Embryonic facial prominence (tissue), 1 donor: ENCODE data around the gene IL24.
"Not testable (repeated sequence)": the region's sequence is repeated elsewhere in the genome, so short reads cannot be mapped to it uniquely, and the experiment has no call there.

Source experiments
- DNase-seq: peaks from one replicate; pipeline ENCODE4 v3.0.0-alpha.2; 2016; ENCODE audit errors: extremely low spot score

The IL24 gene, protein sequence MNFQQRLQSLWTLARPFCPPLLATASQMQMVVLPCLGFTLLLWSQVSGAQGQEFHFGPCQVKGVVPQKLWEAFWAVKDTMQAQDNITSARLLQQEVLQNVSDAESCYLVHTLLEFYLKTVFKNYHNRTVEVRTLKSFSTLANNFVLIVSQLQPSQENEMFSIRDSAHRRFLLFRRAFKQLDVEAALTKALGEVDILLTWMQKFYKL

DNA sequence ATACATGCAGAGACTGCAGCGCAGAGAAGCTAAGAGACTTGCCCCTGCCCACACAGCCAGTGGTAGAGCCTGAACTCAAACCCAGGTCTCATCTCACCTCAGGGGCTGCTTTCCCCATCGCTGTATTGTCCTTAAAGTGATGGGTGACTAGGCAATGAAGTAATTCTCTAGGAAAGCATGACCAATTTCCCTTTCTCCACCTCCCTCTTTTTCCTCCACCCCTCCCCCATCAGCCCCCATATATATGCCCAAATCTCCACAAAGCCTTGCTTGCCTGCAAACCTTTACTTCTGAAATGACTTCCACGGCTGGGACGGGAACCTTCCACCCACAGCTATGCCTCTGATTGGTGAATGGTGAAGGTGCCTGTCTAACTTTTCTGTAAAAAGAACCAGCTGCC, at the start of gene IL24:
TSS of gene IL24 (plus strand) at position 269 of the 400 bp plus-strand sequence. CDS start 390 bp downstream, outside the sequence.
- no peak for DNase-seq

DNA sequence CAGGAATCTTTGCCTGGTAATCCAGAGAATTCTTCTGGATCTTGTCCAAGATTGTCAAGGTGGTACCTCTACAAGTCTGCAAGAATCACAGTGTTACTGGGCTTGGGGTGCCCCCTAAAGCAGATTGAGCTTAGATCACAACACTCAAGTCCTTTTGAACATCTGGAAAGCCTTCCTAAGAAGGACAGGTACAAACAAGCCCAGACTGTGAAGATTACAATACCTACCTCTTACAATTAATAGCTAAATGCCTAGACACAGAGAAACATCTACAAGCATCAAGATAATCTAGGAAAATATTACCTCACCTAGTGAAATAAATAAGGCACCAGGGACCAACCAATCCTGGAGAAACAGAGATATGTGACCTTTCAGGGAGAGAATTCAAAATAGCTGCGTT, 49.3 kb upstream of the IL24 start:
- no peak for DNase-seq

DNA sequence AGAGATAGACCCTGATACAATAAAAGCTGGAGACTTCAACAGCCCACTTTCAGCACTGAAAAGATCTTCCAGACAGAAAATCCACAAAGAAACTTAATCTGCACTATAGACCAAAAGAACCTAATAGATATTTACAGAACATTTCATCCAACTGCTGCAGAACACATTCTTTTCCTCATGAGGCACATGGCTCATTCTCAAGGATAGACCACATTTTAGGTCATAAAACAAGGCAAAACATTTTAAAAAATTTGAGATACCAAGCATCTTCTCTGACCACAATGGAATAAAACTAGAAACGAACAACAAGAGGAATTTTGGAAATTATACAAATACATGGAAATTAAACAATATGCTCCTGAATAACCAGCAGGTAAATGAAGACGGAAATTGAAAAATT, 46.8 kb upstream of the IL24 start:
- no peak for DNase-seq

DNA sequence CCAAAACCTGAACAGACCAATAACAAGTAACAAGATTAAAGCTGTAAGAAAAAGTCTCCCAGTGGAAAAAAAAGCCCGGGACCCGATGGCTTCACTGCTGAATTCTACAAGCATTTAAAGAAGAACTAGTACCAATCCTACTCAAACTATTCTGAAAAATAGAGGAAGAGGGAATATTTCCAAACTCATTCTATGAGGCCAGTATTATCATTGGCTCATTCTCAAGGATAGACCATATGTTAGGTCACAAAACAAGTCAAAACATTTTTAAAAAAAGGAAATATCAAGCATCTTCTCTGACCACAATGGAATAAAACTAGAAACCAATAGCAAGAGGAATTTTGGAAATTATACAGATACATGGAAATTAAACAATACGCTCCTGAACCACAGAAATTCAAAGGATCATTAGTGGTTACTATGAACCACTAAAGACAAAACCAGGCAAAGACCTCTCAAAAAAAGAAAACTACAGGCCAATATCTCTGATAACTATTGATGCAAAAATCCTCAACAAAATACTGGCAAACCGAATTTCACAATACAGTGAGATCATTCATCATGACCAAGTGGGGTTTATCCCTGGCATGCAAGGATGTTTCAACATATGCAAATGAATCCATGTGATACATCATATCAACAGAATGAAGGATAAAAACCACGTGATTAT, 45.8 kb upstream of the IL24 start:
- DNase-seq, result no peak

DNA sequence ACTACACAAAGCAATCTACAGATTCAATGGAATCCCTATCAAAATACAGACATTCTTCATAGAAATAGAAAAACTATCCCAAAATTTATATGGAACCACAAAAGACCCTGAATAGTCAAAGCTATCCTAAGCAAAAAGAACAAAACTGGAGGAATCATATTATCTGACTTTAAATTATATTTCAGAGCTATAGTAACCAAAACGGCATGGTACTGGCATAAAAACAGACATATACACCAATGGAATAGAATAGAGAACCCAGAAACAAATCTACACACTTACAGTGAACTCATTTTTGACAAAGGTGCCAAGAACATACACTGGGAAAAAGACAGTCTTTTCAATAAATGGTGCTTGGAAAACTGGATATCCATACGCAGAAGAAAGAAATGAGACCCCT, 44.6 kb upstream of the IL24 start:
- not testable (repeated sequence) for DNase-seq

DNA sequence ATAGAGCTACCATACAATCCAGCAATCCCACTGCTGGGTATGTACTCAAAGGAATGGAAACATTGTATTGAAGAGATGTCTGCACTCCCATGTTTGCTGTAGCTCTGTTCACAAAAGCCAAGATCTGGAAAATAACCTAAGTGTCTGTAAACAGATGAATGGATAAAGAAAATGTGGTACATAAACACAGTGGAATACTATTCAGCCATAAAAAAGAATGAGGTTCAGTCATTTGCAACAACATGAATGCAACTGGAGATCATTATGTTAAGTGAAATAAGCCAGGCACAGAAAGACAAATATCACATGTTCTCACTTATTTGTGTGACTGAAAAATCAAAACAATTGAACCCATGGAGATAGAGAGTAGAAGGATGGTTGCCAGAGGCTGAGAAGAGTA, 43.5 kb upstream of the IL24 start:
- DNase-seq, result not testable (repeated sequence)

DNA sequence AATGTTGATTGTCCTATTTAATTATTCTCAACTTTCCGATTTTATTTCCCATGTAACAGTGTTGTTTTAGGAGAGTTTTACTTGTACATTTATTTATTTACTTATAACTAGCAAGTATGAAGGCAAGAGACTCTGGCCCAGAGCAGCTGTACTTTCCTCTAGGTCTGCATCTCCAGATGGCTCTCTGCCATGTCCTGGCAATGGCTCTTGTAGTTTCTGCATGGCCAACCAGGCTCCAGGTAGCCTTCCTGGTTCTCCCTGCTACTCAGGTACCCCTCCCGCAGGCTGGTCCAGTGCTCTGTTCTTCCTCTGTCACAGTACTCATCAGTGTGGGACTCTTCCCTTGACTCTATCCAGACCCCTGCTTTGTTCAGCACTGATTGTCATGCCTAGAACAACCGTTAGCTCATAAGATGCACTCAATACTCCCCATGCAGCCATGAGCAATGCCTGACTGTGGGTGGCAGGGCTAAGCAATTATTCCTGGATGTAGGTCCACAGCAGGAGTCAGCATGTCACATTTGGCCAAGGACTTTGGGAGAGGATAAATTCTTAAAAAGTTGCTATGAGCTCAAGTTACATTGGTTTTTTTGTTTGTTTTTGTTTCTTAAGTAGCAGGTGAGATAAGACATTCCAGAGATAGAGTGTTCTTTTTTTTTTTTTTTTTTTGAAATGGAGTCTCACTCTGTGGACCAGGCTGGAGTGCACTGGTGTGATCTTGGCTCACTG, 42.7 kb upstream of the IL24 start:
- no peak for DNase-seq

DNA sequence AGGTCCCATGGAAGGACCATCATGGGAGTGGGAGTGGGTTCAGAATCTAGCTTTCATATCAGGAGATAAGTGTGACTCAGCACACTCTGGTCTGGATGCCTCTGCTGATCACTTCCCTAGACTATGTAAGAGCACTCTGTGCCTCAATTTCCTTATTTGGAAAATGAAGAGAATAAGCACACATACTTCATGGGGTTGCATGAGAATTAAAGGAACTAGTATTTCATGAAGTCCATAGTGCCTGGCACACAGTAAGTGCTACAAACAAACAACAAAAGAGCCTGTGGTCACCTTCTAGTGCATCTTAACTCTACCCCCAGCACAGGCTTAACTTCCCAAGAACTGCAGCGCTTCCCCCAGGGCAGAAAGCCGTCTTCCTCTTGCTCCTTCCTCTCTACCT, 41.4 kb upstream of the IL24 start:
- no peak for DNase-seq

DNA sequence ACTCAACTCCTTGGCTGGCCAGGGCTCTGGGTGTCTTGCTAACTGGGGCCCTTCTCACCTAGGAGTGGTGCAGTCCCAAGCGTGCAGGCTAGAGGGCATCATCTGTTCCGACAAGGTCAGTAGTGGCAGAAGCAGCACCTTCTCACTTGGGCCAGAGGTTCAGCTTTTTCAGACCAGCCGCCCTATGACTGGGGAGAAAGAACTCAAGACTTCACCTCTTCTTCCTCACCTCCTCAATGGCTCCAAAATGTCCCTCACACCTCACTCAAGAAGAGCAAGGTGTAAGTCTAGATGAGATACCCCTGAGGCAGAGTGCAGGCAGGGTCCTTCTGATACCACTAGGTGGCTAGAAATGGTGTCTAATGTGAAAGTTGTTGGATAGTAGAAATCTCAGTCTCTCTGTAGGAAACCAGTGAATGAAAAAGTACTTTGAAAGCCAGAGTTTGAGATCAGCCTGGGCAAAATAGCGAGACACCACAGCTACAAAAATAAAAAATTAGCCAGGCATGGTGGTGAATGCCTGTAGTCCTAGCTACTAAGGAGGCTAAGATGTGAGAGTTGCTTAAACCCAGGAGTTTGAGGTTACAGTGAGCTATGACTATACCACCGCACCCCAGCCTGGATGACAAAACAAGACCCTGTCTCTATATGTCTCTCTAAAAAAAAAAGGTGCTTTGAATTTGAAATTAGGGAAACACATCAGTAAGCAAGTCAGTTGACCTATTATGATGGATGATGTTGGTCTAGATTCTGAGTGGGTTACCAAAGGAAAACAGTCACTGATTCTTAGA, 40.4 kb upstream of the IL24 start:
- DNase-seq, result no peak

DNA sequence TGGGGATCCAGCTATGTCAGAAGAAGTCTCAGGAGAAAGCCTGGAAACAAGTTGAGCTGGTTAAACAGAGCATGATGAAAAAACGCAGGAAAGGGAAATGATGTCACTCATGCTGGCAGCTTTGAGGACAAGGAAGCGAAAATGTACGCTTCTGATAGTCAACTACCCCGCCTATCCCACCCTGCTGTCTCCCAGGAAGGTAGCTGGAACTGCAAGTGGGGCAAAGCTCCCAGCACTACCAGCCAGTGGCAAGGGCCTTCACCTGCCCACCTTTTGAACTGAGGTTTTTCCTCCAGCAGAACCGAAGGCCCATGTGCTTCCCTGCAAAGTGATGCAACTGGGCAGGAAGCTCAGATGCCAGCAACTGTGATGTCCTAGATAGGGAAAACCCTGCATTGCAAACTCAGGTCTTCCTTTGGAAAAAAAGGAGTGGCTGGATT, 38.1 kb upstream of the IL24 start:
- DNase-seq, result no peak

DNA sequence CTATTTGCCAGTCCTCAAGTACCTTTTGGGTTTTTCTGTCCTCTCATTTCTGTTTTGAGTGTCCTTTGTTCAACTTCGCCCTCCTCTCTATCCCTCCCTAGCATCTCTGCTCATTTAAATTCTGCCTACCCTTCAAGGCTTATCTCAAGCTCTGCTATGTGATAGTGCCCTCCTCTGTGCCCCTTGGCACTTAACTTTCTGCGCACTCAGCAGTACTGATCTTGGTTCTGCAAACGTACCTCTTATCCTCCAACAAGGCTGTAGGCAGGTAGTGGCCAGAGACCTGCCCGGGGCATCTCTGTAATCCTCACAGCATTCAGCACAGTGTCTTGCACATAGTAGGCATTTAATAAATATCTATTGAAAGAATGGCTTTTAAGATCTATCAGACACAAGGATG, 37.1 kb upstream of the IL24 start:
- no peak for DNase-seq

DNA sequence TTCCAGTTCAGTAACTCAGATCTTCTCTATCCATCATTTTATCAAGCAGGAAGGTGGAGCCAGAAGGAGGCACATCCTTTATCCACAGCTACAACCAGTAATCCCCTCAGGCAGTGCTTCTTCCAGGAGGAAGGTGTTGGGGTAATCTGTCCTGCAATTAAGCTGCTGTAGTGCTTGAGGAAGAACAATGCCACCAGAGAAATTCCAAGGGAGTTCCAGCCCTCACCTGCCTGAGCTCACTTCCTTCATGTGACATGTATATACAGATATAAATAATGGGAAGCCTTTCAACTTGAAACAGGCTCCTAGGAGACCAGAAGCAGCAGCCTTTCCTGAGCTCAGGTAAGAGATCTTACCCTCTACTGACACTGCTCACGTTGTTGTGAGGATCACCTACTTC, 34.0 kb upstream of the IL24 start:
- no peak for DNase-seq

DNA sequence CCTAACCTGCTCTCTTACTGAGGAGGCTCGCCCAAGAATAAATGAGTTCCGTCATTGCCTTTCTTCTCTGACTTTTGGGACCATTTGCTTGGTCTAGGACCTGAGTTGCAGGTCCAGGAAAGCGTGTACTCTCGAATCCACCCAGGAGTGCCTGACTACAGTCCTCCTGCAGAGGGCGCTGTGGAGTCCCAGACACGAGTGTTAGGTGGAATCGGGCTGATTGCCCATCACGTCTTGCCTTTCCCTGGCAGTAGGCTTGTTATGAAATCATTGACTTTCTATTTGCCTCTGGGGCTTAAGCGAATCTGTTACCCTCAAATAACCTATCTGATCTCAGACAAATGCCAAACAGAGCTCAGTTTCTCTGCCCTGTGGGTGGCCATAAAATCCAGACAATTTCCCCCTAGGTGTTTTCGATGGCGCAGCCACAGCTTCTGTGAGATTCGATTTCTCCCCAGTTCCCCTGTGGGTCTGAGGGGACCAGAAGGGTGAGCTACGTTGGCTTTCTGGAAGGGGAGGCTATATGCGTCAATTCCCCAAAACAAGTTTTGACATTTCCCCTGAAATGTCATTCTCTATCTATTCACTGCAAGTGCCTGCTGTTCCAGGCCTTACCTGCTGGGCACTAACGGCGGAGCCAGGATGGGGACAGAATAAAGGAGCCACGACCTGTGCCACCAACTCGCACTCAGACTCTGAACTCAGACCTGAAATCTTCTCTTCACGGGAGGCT, 32.1 kb upstream of the IL24 start, which contains the start of gene IL20:
TSS of gene IL20 (plus strand) at position 685 of the 733 bp plus-strand sequence. CDS start 230 bp downstream, outside the sequence.
- no peak for DNase-seq

DNA sequence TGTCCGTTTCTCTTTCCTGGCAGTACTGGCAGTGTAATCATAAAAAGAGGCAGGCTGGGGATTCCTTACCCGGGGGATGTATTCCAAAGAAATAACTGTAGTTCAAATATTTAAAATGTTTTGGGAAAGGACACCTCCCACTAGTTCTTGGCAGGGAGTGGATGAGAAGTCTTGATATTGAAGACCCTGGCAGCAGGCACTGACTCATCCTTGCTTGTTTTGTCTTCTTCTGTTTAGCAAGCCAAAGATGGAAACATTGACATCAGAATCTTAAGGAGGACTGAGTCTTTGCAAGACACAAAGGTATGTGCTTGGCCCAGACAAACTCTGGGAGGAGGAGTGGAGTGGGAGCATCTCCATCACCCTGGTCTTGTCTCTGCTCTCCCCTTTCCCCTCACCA, 31.2 kb upstream of the IL24 start:
- no peak for DNase-seq

DNA sequence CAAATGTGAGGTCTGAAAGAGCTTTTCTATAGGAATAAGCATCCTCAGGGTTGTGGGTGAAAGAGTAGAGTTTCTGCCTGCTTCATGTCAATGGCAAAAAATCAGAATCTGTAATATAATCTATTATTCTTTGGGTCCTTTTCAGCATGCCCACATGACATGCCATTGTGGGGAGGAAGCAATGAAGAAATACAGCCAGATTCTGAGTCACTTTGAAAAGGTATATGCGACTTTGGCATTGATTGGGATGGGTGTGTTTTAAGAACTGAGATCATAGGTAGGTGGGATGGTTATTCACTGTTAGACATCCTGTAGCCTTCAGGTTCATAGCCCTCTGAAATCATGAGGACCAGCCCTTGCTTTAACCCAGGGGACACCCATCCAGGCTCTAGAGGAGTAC, 30.0 kb upstream of the IL24 start:
- DNase-seq, result no peak

DNA sequence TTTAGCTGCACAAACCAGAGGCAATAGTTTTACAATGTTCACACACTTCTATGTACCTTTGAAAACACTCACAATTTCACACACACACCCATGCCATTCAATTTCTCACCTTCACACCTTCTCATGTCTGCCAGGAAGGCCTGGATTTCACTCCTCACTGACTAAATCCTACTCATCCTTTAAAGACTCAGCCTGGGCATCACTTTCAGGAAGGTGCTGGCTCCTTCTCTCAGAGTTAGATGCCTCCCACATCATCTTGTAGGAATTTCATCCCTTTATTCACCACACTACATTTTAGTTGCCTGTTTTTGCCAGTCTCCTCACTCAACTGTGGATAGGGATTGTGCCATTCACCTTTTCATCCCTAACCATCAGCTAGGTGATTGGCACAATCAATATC, 29.5 kb upstream of the IL24 start:
- no peak for DNase-seq

DNA sequence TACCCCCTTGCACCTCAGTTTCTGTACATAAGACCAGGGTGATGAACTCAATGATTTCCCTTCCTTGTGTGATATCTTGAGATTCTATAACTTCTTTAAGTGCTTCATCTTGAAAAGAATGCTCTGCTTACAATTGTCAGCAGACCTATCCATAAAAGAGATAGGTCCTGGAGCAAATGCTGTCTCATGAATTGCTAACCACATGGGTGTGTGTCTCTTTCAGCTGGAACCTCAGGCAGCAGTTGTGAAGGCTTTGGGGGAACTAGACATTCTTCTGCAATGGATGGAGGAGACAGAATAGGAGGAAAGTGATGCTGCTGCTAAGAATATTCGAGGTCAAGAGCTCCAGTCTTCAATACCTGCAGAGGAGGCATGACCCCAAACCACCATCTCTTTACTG, 29.0 kb upstream of the IL24 start:
- no peak for DNase-seq

DNA sequence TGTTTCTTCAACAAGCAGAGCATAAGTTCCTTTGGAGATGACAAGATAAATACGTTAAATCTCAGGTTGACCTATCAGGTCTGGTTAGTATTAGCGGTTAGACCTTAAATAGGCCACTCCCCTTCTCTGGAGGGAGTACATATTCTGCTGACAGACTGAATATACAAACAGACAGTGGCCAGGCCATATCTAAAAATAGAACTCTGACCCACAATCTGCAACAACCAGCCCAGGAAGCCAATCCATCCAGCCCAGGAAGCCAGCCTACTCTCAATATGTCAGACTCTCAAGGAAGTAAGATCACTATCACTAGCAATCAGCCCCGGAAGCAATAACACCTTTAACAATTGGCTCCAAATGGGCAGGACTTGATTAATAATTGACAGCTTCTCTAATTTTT, 25.1 kb upstream of the IL24 start:
- no peak for DNase-seq

DNA sequence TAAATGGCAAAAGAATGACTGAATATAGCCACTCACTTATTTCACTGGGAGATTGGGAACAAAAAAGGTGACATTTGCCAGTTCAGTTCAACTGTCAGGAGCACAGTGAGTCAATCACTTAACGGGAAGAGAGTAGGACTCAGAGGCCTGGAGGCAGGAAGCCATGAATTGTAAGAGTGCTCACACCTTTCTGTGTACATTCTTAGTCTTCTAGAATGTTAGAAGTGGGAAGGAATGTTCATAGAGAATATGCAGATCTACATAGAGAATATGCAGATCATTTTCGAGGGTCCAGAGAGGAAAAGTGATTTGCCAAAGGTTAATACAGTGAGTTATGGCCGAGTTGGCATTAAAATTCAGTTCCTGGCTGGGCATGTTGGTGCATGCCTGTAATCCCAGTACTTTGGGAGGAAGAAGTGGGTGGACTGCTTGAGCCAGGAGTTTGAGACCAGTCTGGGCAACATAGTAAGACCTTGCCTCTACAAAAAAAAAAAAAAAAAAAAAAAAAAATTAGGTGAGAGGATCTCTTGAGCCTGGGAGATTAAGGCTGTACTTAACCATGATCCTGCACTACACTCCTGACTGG, 23.5 kb upstream of the IL24 start:
- no peak for DNase-seq

DNA sequence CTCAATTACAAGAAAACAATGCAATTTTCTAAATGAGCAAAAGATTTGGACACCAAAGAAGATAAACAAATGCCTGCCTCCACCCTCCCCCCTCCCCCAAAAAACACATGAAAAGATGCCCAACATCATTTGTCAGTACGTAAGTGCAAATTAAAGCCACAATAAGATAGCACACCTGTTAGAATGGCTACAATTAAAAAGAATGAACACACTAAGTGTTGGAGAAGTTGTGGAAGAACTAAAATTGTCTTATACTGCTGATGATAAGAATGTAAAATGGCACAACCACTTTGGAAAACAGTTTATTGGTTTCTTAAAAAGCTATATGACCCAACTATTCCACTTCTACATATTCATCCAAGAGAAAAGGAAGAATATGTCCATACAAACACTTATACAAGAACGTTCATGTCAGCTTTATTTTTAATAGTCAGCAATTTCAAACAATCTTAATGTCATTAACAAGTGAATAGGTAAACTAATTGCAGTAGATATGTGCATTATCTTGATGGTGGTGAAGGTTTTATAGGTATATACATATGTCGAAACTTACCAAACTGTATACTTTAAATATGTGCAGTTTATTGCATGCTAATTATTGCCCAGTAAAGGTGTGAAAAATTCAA, 21.4 kb upstream of the IL24 start:
- no peak for DNase-seq

DNA sequence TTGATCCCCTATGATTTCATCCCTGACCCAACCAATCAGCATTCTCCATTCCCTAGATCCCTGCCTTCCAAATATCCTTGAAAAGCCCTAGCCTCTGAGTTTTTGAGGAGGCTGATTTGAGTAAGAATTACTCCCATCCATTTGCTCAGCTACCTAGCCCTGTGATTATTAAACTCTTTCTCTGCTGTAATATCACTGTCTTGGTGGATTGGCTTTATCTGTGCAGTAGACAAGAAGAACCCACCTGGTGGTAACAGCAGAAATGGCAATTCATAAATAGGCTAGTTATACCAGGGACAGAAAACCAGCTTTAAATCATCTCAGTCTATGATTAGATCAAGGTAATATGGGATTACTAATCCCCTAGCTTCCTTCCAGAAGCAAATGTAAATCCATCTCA, 18.8 kb upstream of the IL24 start:
- DNase-seq, result no peak
